ENCODE data around the gene WDR45B. TPM values are rescaled to one million over a fixed set of nuclear protein-coding genes. Genes with fewer than 3 reads are reported as not detected.

WDR45B gene
- total RNA-seq, 1 donor from 2014 or later: 65.1 TPM

DNA sequence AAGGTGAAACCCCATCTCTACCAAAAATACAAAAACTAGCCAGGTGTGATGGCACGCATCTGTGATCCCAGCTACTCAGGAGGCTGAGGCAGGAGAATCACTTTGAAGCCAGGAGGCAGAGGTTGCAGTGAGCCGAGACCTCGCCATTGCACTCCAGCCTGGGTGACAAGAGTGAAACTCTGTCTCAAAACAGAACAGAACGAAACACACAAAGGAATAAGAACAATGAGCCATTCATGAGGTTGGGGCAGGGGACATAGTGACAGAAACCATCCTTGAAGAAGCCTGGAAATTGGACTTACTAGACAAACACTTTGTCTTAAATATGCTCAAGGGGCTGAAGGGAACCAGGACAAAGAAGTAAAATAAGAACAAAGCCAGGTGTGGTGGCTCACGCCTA lies 39.4 kb downstream of the WDR45B start:
- TF ChIP-seq CTCF (IDR thresholded peaks at IDR 0.05): no peak
- no peak overlapping the region for H3K27ac ChIP-seq
- ATAC-seq: no peak
- no peak for DNase-seq
- no peaks in the 10 kb centered on the region for H3K27me3 ChIP-seq
- no peak overlapping the region for H3K4me3 ChIP-seq
- H3K9me3 ChIP-seq: no peaks in the 10 kb centered on the region
- peaks cover 18% of the 10 kb centered on the region for H3K4me1 ChIP-seq
- intact Hi-C loops (cut with DNase I): no loop called here
- peaks cover 17% of the 10 kb centered on the region for H3K36me3 ChIP-seq

GRCh38 chr17:82605939-82606600 lies 42.2 kb downstream of the WDR45B start:
- DNase-seq (no peak), ATAC-seq (no peak)
- no peaks in the 10 kb centered on the region for H3K27me3 ChIP-seq
- intact Hi-C loops (cut with DNase I): no loop called here
- no peaks in the 10 kb centered on the region for H3K9me3 ChIP-seq
- H3K4me3 ChIP-seq: no peak overlapping the region
- peaks cover 31% of the 10 kb centered on the region for H3K4me1 ChIP-seq
- peaks cover 43% of the 10 kb centered on the region for H3K36me3 ChIP-seq
- no peak for TF ChIP-seq CTCF (IDR thresholded peaks at IDR 0.05)
- peak overlapping the region; percentile 30 for H3K27ac ChIP-seq

- no peak for ATAC-seq
- H3K36me3 ChIP-seq: peaks cover 43% of the 10 kb centered on the region
Observed at GRCh38 chr17:82604532-82604931, 43.7 kb downstream of the WDR45B start.

DNA sequence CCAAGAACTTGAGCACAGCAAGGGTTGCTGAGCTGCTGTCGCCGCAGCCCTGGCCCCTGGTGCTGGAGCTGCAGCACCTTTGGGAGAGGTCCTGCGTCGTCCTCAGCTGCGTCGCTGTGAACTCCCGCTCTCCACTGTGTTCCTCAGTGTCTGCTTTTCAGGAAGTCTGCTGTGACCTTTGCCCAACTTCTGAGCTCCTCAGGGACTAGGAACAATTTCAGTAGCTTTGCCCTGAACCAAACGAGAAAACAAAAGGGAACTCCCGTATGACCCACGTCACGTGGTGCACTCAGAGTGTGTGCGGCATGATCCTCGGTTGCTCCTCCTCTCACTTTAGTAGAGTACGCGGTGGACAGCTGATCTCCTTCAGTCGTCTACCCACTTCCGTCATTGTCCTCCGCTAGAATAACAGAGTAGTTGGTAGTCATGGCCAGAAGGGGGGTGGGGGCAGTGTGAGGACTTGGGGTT lies 44.2 kb downstream of the WDR45B start:
- peak; percentile 90 for DNase-seq

More at GRCh38 chr17:82604532-82604931, 43.7 kb downstream of the WDR45B start:
- peak overlapping the region; percentile 77 for H3K27ac ChIP-seq
- intact Hi-C loops (cut with DNase I): no loop called here
- H3K4me3 ChIP-seq: no peak overlapping the region
- peaks cover 30% of the 10 kb centered on the region for H3K4me1 ChIP-seq
- H3K27me3 ChIP-seq: no peaks in the 10 kb centered on the region
- TF ChIP-seq CTCF (IDR thresholded peaks at IDR 0.05): no peak
- no peaks in the 10 kb centered on the region for H3K9me3 ChIP-seq
- no peak for DNase-seq

DNA sequence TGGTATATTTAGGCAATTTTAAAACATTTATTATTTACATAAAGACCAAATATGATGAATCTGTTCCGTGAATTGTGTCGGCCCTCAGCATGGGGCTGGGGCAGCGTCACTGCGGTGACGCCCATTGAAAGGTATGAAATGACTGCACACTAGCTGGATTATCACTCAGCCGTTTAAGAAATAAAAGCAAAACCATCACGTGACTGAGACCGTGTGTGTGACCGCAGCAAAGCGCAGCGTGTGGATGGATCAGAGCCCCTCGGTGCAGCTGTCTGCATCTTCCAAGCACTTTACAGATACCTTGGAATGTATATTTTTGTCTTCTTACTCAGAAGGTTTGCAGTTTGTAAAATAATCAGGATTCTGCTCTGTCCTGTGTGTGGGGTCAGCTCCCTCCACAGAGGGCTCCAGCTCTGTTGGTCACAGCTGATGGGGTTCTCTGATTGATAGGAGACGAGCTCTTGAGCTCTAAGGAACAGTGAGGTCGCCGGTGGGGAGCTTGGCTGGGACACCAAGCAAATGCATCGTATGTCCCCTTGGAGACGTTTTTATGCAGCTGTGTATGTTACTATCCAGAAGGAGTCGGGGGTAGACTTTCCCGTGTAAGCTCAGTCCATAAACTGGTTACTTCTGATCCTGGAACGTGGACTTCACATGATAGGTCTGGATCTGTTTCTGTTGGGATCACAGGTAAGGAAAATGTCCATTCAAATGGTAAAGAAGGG lies 45.1 kb downstream of the WDR45B start:
- intact Hi-C loops (cut with DNase I): no loop called here
- DNase-seq (no peak), ATAC-seq (no peak)
- TF ChIP-seq CTCF (IDR thresholded peaks at IDR 0.05): no peak
- Histone ChIP-seq H3K4me1 (peaks cover 30% of the 10 kb centered on the region), H3K27me3 (no peaks in the 10 kb centered on the region), H3K27ac (peak overlapping the region; percentile 77), H3K9me3 (no peaks in the 10 kb centered on the region), H3K4me3 (no peak overlapping the region), H3K36me3 (peaks cover 48% of the 10 kb centered on the region)

More for the DNA sequence above, 44.2 kb downstream of the WDR45B start:
- H3K9me3 ChIP-seq: no peaks in the 10 kb centered on the region
- TF ChIP-seq CTCF (IDR thresholded peaks at IDR 0.05): no peak
- H3K27me3 ChIP-seq: no peaks in the 10 kb centered on the region
- H3K27ac ChIP-seq: peak overlapping the region; percentile 77
- peak; percentile 94 for ATAC-seq
- peak overlapping the region; percentile 19 for H3K4me3 ChIP-seq
- H3K4me1 ChIP-seq: peaks cover 30% of the 10 kb centered on the region
- peaks cover 42% of the 10 kb centered on the region for H3K36me3 ChIP-seq
- intact Hi-C loops (cut with DNase I): no loop called here

Measured in upper lobe of right lung (tissue), 1 donor.